Mononuclear cell (primary cell): ENCODE results near the gene EPS15. TPM values are rescaled to one million over a fixed set of nuclear protein-coding genes. Genes with fewer than 3 reads are reported as not detected.
"Not testable (repeated sequence)": the region's sequence is repeated elsewhere in the genome, so short reads cannot be mapped to it uniquely, and the experiment has no call there.

Experiments
- H3K27me3 ChIP-seq: 2 replicates; pipeline ENCODE4 v1.6.0; 2011; ENCODE audit warnings: low read length, control low read depth; ENCODE audit not compliant: insufficient read depth
- H3K4me1 ChIP-seq: 2 replicates; pipeline ENCODE4 v1.5.1; 2011; ENCODE audit warnings: mild to moderate bottlenecking, low read length, control low read depth; ENCODE audit not compliant: insufficient read depth
- H3K4me3 ChIP-seq: 2 replicates; pipeline ENCODE4 v1.5.1; 2011; ENCODE audit warnings: mild to moderate bottlenecking, low read length, moderate library complexity
- H3K9me3 ChIP-seq: 2 replicates; pipeline ENCODE4 v1.5.1; 2011; ENCODE audit warnings: low read depth, mild to moderate bottlenecking, control low read depth, low read length
- total RNA-seq: library from RNA; depleted of rRNA; stranded (reverse); fragments of >200 nt; gene quantifications from one replicate; pipeline ENCODE4 v1.2.3, GENCODE V29; 2012

Gene EPS15
- total RNA-seq, 1 donor, result 98.6 TPM

DNA sequence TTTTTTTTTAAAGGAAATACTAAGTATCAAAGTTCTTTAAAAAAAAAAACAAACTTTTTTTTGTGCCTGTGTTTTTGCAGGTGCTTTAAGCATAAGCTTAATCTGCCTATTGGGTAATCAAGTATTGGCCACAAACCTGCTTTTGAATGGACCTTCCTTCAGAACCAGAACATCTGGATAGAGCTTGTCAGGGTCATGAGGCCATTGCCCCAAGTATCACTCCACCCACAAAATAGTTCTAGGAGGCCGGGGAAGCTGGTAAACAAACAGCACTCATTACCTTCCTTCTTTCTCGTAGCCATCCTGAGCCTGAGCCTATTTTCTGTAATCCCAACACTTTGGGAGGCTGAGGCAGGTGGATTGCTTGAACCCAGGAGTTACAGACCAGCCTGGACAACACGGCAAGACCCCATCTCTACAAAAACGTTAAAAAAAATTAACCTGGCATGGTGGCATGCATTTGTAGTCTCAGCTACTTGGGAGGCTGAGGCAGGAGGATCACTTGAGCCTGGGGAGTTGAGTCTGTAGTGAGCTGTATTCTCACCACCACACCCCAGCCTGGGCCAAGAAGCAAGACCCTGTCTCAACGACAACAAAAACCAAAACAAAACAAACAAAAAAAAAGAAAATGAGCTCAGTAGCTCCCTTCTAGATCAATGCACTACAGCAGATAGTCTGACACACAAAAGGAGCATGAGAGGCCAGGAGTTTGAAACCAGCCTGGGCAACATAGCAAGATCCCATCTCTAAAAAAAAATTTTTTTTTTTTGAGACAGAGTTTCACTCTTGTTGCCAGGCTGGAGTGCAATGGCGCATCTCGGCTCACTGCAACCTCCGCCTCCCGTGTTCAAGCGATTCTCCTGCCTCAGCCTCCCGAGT, 34.1 kb upstream of the EPS15 start:
- Histone ChIP-seq H3K4me1 (peaks cover 25% of the 10 kb centered on the region), H3K9me3 (no peaks in the 10 kb centered on the region), H3K27me3 (no peaks in the 10 kb centered on the region), H3K4me3 (no peak overlapping the region)

DNA sequence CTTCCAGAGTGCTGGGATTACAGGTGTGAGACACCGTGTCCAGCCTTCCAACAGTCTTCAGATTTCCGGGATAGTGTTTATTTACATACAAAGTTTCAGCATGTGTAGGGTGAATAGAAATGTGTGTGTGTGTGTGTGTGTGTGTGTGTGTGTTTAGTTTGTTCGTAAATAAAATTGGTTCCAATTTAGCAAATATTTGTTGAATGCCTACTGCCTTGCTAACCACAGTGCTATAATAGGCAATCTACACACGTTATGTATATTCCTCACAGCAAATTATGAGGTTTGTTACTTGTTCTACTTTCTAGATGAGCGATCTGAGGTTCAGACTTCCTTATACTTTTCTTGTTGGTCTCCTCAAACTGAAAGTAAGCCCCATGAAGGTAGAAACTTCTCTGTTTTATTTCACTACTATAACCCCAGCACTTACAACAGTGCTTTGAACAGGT, 32.8 kb upstream of the EPS15 start:
- H3K4me1 ChIP-seq, result peaks cover 26% of the 10 kb centered on the region
- no peak overlapping the region for H3K4me3 ChIP-seq
- no peaks in the 10 kb centered on the region for H3K9me3 ChIP-seq
- H3K27me3 ChIP-seq, result no peaks in the 10 kb centered on the region

DNA sequence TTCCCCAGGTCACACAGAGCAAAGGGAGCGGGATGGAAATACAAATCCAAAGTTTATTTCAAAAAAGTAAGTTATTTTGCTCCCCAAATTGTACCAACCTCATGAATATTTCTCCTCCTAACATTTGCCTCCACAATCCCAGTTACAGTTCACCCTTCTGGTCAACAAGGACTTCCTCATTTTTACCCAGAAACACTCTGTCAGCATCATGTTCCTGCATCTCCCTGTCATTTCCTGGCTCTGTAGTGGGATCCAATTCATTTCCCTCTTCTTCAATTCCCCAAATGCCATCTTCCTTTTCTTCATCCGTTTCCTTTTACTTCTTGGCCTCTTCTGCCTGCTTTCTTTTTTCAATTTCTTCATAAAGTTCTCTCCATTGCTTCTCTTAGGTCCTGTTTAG, 32.0 kb upstream of the EPS15 start:
- Histone ChIP-seq H3K4me1 (peaks cover 26% of the 10 kb centered on the region), H3K27me3 (no peaks in the 10 kb centered on the region), H3K4me3 (no peak overlapping the region), H3K9me3 (no peaks in the 10 kb centered on the region)

DNA sequence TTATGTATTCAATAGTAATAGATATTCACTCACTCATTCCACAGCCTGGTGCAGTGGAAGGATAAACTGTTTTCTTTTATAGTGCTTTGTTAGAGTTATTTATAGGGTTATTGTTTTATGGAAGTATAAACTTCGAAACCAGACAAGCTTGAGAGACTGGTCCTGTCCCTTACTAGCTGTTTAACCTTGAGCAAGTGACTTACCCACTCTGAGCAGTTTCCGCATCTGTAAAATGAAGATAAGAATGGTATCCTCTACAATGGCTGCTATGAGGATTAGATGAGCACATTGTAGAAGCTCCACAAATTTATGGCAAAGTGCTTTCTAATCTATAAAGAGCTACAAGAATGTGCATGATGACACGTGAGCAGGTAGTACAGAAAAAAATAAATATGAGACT, 30.8 kb upstream of the EPS15 start:
- no peaks in the 10 kb centered on the region for H3K9me3 ChIP-seq
- no peak overlapping the region for H3K4me3 ChIP-seq
- peaks cover 26% of the 10 kb centered on the region for H3K4me1 ChIP-seq
- H3K27me3 ChIP-seq, result no peaks in the 10 kb centered on the region

- no peak overlapping the region for H3K4me3 ChIP-seq
- H3K4me1 ChIP-seq, result peaks cover 26% of the 10 kb centered on the region
- H3K27me3 ChIP-seq, result no peaks in the 10 kb centered on the region
- no peaks in the 10 kb centered on the region for H3K9me3 ChIP-seq
These were observed 30.1 kb upstream of the EPS15 start for GRCh38 chr1:51549016-51549619.

DNA sequence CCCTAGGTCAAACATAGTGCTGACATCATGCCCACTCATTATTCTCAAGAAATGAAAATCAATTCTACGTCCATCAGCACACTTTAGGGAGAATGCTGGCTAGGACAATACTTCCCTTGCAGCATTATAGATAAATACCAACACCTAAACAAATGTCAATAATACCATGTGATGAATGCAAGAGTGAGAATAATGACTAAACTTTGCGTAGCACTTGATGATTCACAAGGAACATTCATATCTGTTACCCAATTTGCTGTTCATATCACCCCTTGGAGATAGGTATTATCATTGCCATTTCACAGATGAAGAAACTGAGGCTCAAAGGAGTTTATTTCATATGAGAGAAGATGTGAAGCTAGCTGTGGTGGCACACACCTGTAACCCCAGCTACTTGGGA, 24.8 kb upstream of the EPS15 start:
- Histone ChIP-seq H3K27me3 (no peaks in the 10 kb centered on the region), H3K4me1 (peaks cover 9% of the 10 kb centered on the region), H3K4me3 (no peak overlapping the region), H3K9me3 (no peaks in the 10 kb centered on the region)

DNA sequence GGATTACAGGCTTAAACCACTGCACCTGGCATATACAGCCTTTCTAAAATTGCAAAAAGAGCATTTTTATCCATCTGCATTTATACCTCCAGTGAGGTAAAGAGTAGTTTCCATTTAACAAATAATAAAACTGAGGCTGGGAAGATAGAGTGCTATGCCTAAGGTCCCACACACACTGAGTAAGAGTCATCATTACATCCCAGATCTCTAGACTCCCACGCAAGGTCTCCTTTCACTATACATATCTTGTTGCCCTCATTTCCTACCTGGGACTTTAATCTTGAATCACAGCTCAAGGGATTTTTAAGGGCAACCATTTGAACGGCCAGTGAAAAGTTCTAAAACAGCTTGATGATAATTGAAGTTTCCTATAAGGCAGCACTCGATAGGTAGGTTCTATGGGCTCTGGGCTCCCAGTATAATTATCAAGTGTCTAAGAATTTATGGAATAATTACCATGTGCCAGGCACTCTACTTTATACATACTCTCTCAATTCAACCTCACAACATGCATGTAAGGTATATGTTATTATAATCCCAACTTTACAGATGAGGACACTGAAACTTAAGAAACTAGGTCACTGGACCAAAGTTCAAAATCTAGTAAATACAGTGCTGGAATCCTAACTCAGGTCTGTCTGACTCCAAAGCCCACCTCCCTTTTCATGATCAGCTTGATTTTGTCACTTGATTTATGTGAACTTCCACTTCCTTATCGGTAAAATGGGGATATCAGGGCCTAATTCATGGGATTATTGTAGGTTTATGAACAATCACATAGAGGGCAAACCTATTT, 23.3 kb upstream of the EPS15 start:
- H3K9me3 ChIP-seq, result no peaks in the 10 kb centered on the region
- no peaks in the 10 kb centered on the region for H3K4me1 ChIP-seq
- no peaks in the 10 kb centered on the region for H3K27me3 ChIP-seq
- no peak overlapping the region for H3K4me3 ChIP-seq

DNA sequence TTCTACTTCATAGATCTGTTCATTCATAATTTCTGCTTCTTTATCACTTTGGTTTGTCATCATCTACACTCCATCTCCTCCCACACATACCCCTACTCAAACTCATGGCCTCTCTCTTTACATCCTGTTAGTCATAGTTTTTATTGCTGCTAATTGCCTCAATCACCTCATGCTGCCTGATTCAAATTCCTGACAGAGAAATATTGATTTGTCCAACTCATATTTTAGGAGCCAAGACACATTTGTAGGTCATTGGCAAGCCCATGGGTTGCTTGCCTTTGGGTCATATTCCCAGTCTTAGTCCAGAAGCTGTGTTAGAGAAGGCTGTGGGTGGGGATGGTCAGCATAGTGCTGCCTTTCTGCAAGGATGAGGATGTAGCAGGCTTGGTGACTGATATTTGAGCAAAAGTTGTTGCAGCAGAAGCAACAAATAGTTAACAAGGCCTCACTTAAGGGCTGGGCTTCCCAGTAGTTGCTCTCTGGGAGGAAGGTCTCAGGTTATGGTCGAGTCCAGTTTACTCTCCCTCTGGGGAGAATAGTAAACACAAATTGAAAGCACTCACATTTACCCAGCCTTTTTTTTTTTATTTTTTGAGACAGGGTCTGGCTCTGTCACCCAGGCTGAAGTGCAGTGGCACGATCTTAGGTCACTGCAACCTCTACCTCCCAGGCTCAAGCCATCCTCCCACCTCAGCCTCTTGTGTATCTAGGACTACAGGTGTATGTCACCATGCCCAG, 22.4 kb upstream of the EPS15 start:
- no peaks in the 10 kb centered on the region for H3K4me1 ChIP-seq
- H3K9me3 ChIP-seq, result no peaks in the 10 kb centered on the region
- no peak overlapping the region for H3K4me3 ChIP-seq
- no peaks in the 10 kb centered on the region for H3K27me3 ChIP-seq

DNA sequence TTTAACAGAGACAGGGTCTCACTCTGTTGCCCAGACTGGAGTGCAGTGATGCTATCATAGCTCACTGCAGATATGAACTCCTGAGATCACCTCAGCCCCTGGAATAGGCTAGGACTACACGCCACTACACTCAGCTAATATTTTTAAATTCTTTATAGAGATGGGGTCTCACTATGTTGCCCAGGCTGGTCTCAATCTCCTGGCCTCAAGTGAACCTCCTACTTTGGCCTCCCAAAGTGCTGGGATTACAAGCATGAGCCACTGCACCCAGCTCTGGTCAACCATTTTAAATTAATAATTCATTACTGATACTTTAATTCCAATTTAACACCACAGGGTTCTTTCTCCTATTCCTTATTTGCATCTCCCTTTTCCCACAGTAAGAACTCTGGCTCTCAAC, 18.5 kb upstream of the EPS15 start:
- Histone ChIP-seq H3K27me3 (no peaks in the 10 kb centered on the region), H3K4me1 (no peaks in the 10 kb centered on the region), H3K9me3 (no peaks in the 10 kb centered on the region), H3K4me3 (no peak overlapping the region)

DNA sequence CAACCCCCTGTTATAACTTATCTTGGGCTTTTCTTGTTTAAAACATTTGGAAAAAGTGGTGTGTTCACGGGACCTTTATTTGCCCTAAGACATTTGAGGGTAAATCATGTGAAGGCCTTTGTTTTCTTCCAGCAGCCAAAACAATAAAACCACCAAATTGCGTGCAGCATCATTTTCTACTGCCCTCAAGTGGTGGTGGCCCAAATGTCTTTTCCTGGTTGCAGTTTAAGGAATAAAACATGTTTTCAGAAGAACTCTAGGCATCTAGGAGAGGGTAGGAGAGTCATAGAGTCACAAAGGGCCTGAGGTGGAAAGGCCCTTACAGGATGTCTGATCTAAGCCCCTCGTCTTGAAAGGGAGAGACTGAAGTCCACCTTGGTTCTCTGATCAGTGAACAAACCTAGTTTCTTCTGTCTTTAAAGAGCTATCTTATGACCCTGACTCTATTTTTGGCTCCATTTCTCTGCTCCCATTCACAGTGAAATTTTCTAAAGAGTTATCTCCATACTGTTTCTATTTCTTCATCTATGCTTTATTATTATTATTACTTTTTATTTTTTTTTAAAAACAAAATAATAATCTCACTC, 16.0 kb upstream of the EPS15 start:
- H3K27me3 ChIP-seq, result no peaks in the 10 kb centered on the region

DNA sequence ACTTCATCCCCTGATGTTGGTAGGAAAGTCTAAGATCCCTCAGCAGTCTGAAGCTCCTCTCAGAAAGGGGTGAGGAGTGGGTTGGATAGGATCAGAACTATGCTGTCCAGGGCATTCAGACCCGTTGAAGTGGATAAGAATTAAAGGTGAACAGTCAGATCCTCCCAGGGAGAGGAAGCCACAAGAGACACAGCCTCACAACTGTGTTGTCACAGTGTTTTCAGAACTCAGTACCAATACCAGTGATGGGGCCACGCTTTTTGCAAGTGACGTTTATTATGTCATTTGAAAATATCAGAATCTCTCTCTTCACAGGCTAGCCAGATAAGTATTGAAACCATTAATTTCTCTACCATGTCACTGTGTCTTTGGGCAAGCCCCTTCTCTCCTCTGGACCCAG, 15.4 kb upstream of the EPS15 start:
- Histone ChIP-seq H3K27me3 (no peaks in the 10 kb centered on the region), H3K4me3 (no peak overlapping the region), H3K4me1 (no peaks in the 10 kb centered on the region), H3K9me3 (no peaks in the 10 kb centered on the region)

More for the DNA sequence above, 16.0 kb upstream of the EPS15 start:
- H3K9me3 ChIP-seq, result no peaks in the 10 kb centered on the region
- H3K4me3 ChIP-seq, result no peak overlapping the region
- no peaks in the 10 kb centered on the region for H3K4me1 ChIP-seq

- H3K4me3 ChIP-seq, result no peak overlapping the region
- no peaks in the 10 kb centered on the region for H3K9me3 ChIP-seq
- no peaks in the 10 kb centered on the region for H3K27me3 ChIP-seq
- no peaks in the 10 kb centered on the region for H3K4me1 ChIP-seq
These were observed 13.8 kb upstream of the EPS15 start for GRCh38 chr1:51532853-51533252.

- not testable (repeated sequence) for H3K4me3 ChIP-seq, H3K9me3 ChIP-seq, H3K27me3 ChIP-seq, H3K4me1 ChIP-seq
These were observed 11.4 kb upstream of the EPS15 start for GRCh38 chr1:51530447-51530846.

- no peaks in the 10 kb centered on the region for H3K9me3 ChIP-seq
- no peaks in the 10 kb centered on the region for H3K27me3 ChIP-seq
- H3K4me1 ChIP-seq, result no peaks in the 10 kb centered on the region
- H3K4me3 ChIP-seq, result no peak overlapping the region
These were observed 8.1 kb upstream of the EPS15 start for GRCh38 chr1:51527144-51527543.
